ENCODE measurements around the gene PMVK.

DNA sequence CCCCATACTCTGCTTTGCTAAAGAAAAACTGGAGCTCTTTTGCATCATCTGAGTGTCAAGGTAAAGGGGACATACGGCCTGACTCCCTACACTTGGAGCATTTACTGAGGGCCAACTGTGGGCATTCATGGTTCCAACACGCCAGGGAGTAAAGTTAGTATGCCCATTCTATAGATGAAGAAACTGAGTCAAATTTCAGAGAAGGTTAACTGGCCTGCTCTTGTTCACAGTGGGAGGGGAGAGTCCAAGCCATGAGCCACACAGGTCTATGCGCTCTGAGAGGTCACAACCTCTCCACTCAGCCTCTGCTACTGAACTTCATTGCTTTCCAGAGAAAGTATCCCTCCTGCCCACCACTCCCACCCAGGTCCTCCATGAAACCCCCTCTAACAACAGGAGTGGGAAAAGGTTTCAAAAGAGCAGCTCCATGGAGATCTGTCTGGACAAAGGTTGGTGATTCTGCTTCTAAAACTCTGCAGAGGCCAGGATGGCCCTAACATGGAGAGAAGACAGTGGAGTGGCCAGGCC, 59.6 kb downstream of the PMVK start:
- no peak for TF ChIP-seq FOXM1 (IDR thresholded peaks at IDR 0.05; ENCODE audit: borderline replicate concordance, low read depth)
- no peak for TF ChIP-seq EP300 (IDR thresholded peaks at IDR 0.05; ENCODE audit: borderline replicate concordance)
- TF ChIP-seq, protein P1, sequence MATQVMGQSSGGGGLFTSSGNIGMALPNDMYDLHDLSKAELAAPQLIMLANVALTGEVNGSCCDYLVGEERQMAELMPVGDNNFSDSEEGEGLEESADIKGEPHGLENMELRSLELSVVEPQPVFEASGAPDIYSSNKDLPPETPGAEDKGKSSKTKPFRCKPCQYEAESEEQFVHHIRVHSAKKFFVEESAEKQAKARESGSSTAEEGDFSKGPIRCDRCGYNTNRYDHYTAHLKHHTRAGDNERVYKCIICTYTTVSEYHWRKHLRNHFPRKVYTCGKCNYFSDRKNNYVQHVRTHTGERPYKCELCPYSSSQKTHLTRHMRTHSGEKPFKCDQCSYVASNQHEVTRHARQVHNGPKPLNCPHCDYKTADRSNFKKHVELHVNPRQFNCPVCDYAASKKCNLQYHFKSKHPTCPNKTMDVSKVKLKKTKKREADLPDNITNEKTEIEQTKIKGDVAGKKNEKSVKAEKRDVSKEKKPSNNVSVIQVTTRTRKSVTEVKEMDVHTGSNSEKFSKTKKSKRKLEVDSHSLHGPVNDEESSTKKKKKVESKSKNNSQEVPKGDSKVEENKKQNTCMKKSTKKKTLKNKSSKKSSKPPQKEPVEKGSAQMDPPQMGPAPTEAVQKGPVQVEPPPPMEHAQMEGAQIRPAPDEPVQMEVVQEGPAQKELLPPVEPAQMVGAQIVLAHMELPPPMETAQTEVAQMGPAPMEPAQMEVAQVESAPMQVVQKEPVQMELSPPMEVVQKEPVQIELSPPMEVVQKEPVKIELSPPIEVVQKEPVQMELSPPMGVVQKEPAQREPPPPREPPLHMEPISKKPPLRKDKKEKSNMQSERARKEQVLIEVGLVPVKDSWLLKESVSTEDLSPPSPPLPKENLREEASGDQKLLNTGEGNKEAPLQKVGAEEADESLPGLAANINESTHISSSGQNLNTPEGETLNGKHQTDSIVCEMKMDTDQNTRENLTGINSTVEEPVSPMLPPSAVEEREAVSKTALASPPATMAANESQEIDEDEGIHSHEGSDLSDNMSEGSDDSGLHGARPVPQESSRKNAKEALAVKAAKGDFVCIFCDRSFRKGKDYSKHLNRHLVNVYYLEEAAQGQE (IDR thresholded peaks at IDR 0.05; ENCODE audit: low read depth), result no peak
- TF ChIP-seq EGR1 (IDR thresholded peaks at IDR 0.05), result no peak
- TF ChIP-seq CEBPB (IDR thresholded peaks at IDR 0.05), result no peak

Measured in Ishikawa (cell line).